Hepatocyte (in vitro differentiated cells): ENCODE measurements around the gene CTNNA3. TPM values are rescaled to one million over a fixed set of nuclear protein-coding genes. Genes with fewer than 3 reads are reported as not detected.

ENCODE experiments used
- DNase-seq: peaks from one replicate; pipeline ENCODE4 v3.0.0-alpha.2; 2016; ENCODE audit warnings: low spot score
- H2AFZ ChIP-seq: fragments of 200-600 bp; sonication (generic); 2 replicates; pipeline ENCODE4 v1.6.0; 2016; ENCODE audit warnings: antibody characterized with exemption, mild to moderate bottlenecking
- H3K27ac ChIP-seq: fragments of 200-600 bp; sonication (generic); 2 replicates; pipeline ENCODE4 v1.5.1; 2016; ENCODE audit warnings: mild to moderate bottlenecking
- H3K27me3 ChIP-seq: fragments of 200-600 bp; sonication (generic); 2 replicates; pipeline ENCODE4 v1.6.1; 2016
- H3K36me3 ChIP-seq: fragments of 200-600 bp; sonication (generic); replicated peaks from 2 replicates; pipeline ENCODE4 v1.5.1; 2016; ENCODE audit warnings: low read depth; ENCODE audit not compliant: insufficient read depth
- H3K4me1 ChIP-seq: fragments of 200-600 bp; sonication (generic); 2 replicates; pipeline ENCODE4 v1.5.1; 2016; ENCODE audit warnings: mild to moderate bottlenecking, moderate library complexity; ENCODE audit not compliant: insufficient read depth
- H3K4me2 ChIP-seq: fragments of 200-600 bp; sonication (generic); 2 replicates; pipeline ENCODE4 v1.6.0; 2016
- H3K4me3 ChIP-seq: fragments of 200-600 bp; sonication (generic); 2 replicates; pipeline ENCODE4 v1.5.1; 2016; ENCODE audit warnings: mild to moderate bottlenecking
- H3K79me2 ChIP-seq: fragments of 200-600 bp; sonication (generic); 2 replicates; pipeline ENCODE4 v1.6.0; 2017; ENCODE audit warnings: mild to moderate bottlenecking
- H3K9me2 ChIP-seq: fragments of 200-600 bp; sonication (generic); replicated peaks from 2 replicates; pipeline ENCODE4 v1.6.0; 2017; ENCODE audit warnings: mild to moderate bottlenecking; ENCODE audit not compliant: insufficient read depth
- H3K9me3 ChIP-seq: fragments of 200-600 bp; sonication (generic); 2 replicates; pipeline ENCODE4 v1.5.1; 2016; ENCODE audit warnings: low read depth, mild to moderate bottlenecking
- H4K20me1 ChIP-seq: fragments of 200-600 bp; sonication (generic); 2 replicates; pipeline ENCODE4 v1.6.0; 2016; ENCODE audit warnings: mild to moderate bottlenecking; ENCODE audit not compliant: insufficient read depth, poor library complexity, severe bottlenecking
- EZH2 ChIP-seq: fragments of 200-600 bp; sonication (generic); IDR thresholded peaks from 2 replicates; pipeline ENCODE4 v1.6.1; 2016; ENCODE audit warnings: antibody characterized with exemption, mild to moderate bottlenecking, borderline replicate concordance
- EZH2phosphoT487 ChIP-seq: fragments of 200-600 bp; sonication (generic); IDR thresholded peaks from one replicate; pipeline ENCODE4 v1.6.1; 2018; ENCODE audit warnings: antibody characterized with exemption, mild to moderate bottlenecking, low read depth, moderate library complexity; ENCODE audit not compliant: unreplicated experiment, severe bottlenecking
- WGBS: methylation state at CpG from one replicate; pipeline ENCODE4 v1.1.6; 2016; ENCODE audit warnings: low lambda C conversion rate; ENCODE audit errors: missing lambda C conversion rate; 5-methylcytosine and 5-hydroxymethylcytosine counted together
- polyA plus RNA-seq: library from polyadenylated mRNA; unstranded; fragments of >200 nt; fragmentation: Nextera tagmentation; extraction: Ambion mirVana; gene quantifications from 2 replicates; pipeline ENCODE4 v1.2.1, GENCODE V29; 2016
- total RNA-seq: library from RNA; depleted of rRNA; stranded (reverse); fragments of >200 nt; gene quantifications from 2 replicates; pipeline ENCODE4 v1.2.3, GENCODE V29; 2014
- TF ChIP-seq, protein P1 (sequence below): fragments of 200-600 bp; sonication (generic); IDR thresholded peaks from 2 replicates; pipeline ENCODE4 v1.5.1; 2016; ENCODE audit warnings: antibody characterized with exemption, mild to moderate bottlenecking; ENCODE audit not compliant: poor library complexity

CTNNA3 gene
- total and polyA plus RNA-seq, 2 experiments from 2014 or later = 12.9 to 25.9 TPM

DNA sequence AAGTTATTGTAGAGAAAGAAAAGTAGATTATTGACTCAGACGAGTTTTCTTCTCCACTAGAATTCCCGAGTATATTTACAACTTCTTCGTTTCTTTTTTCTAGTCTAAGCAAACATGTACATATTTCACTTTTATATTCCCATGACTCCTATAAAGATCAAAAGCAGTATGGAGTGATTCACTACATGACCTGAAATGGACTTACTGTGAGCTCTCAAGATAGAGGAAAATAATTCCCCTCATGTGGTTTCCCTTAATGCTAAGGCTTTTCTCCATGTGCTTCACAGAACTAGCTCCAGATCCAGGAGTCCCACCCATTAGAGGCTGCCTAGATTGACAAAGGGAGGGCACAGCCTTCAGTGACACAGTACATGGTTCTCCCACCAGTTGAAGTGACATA lies 1593.2 kb downstream of the CTNNA3 start:
- H3K36me3 ChIP-seq = no peaks in the 10 kb centered on the region
- no peaks in the 10 kb centered on the region for H3K79me2 ChIP-seq
- WGBS = 72% methylated on average over 3 of the region's 3 CpGs
- H2AFZ ChIP-seq = no peak overlapping the region
- TF ChIP-seq, protein P1, sequence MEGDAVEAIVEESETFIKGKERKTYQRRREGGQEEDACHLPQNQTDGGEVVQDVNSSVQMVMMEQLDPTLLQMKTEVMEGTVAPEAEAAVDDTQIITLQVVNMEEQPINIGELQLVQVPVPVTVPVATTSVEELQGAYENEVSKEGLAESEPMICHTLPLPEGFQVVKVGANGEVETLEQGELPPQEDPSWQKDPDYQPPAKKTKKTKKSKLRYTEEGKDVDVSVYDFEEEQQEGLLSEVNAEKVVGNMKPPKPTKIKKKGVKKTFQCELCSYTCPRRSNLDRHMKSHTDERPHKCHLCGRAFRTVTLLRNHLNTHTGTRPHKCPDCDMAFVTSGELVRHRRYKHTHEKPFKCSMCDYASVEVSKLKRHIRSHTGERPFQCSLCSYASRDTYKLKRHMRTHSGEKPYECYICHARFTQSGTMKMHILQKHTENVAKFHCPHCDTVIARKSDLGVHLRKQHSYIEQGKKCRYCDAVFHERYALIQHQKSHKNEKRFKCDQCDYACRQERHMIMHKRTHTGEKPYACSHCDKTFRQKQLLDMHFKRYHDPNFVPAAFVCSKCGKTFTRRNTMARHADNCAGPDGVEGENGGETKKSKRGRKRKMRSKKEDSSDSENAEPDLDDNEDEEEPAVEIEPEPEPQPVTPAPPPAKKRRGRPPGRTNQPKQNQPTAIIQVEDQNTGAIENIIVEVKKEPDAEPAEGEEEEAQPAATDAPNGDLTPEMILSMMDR = no peak
- TF ChIP-seq EZH2phosphoT487 = no peak
- no peak for TF ChIP-seq EZH2
- H3K4me3 ChIP-seq = no peak overlapping the region
- no peaks in the 10 kb centered on the region for H3K9me2 ChIP-seq
- no peaks in the 10 kb centered on the region for H3K27me3 ChIP-seq
- H4K20me1 ChIP-seq = no peaks in the 10 kb centered on the region
- H3K9me3 ChIP-seq = no peaks in the 10 kb centered on the region
- H3K27ac ChIP-seq = no peak overlapping the region
- H3K4me2 ChIP-seq = no peak overlapping the region
- DNase-seq = no peak
- no peaks in the 10 kb centered on the region for H3K4me1 ChIP-seq

DNA sequence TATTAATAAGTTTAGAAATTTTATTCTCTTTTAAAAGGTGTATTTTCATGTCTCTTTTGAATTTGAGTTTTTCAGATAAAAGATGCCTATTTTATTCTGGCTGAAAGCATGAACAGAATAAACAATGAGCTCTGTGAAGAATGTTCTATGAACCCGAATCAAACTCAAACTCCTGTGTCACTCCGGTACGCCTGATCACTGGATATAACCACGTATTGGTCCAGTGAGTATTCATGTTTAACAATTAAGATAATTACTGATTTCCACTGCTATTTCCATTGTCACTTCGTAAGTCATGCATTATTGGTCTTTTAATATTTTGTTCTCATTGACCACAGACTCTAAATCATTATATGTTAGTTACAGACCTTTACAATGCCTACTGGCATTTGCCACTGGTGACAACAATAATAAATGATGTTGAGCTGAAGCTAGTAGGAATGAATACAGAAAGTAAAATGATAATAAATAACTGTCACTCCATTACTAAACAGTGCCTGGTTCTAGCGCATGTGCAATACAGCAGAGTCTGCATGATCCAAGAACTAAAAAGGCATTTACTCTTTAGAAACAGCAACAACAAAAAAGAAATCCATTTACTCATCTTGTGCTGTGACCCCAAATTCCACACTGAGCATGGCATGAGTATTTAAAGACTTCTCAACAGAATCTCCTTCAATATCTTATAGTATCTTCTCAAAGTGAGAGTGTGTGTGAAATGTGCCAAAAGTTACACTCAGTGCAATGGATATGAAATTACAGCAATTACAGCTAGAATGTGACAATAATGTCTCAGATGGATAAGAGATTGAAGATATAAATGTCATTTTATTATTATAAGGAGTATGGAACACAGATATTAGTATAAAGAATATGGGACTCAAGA lies 1597.2 kb downstream of the CTNNA3 start:
- no peaks in the 10 kb centered on the region for H3K9me3 ChIP-seq
- 87% methylated on average over 6 of the region's 6 CpGs for WGBS

DNA sequence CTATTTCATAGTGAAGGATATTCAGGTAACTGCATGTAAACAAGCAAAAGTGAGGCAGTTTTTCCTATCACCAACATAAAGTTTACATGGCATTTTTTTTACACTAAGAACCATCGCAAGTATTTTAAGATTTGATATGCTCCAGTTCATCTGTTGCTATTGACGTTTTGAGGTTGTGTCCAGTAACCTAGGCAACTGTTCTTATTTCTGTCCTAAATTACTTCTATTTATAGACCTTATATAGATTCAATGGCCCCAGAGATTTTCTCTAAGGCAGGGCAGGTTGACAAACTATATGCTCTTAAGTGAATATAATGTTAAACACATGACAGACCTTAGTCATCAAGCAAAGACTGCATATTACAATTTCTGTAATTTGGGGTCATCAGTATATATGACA lies 1600.4 kb downstream of the CTNNA3 start:
- no peaks in the 10 kb centered on the region for H3K9me3 ChIP-seq
- H3K4me1 ChIP-seq = no peaks in the 10 kb centered on the region
- no peak overlapping the region for H2AFZ ChIP-seq
- no peak overlapping the region for H3K4me3 ChIP-seq
- H3K4me2 ChIP-seq = no peak overlapping the region
- no peak for TF ChIP-seq EZH2
- no peak for TF ChIP-seq EZH2phosphoT487
- TF ChIP-seq, protein P1 = no peak
- H4K20me1 ChIP-seq = no peaks in the 10 kb centered on the region
- H3K36me3 ChIP-seq = no peaks in the 10 kb centered on the region
- no peaks in the 10 kb centered on the region for H3K79me2 ChIP-seq
- no peak for DNase-seq
- no peak overlapping the region for H3K27ac ChIP-seq
- H3K27me3 ChIP-seq = no peaks in the 10 kb centered on the region
- WGBS = 93% methylated on average over 2 of the region's 2 CpGs
- H3K9me2 ChIP-seq = no peaks in the 10 kb centered on the region

More for the DNA sequence above, 1597.2 kb downstream of the CTNNA3 start:
- Histone ChIP-seq H3K4me2 (no peak overlapping the region), H2AFZ (no peak overlapping the region), H4K20me1 (no peaks in the 10 kb centered on the region), H3K36me3 (no peaks in the 10 kb centered on the region), H3K9me2 (no peaks in the 10 kb centered on the region), H3K4me1 (no peaks in the 10 kb centered on the region), H3K27ac (no peak overlapping the region), H3K27me3 (no peaks in the 10 kb centered on the region), H3K4me3 (no peak overlapping the region), H3K79me2 (no peaks in the 10 kb centered on the region)
- TF ChIP-seq EZH2phosphoT487 (no peak), EZH2 (no peak)
- TF ChIP-seq, protein P1 = no peak
- no peak for DNase-seq
